AG09319 (cell line): ENCODE results near the gene ACAP3.
A peak's percentile ranks its signal among the peaks of the same experiment; 100 is the strongest.

ENCODE experiments used
- DNase-seq: peaks from one replicate; pipeline ENCODE4 v3.0.0-alpha.2; 2010; ENCODE audit warnings: low read depth; ENCODE audit errors: extremely low read depth
- CTCF ChIP-seq: IDR thresholded peaks from 2 replicates; pipeline ENCODE4 v1.5.1; 2011; ENCODE audit warnings: low read depth, mild to moderate bottlenecking, inconsistent platforms, low read length, moderate library complexity

Gene ACAP3

GRCh38 chr1:1290238-1290731 is 17.4 kb downstream of the ACAP3 start:
- TF ChIP-seq CTCF = peak; percentile 73
- no peak for DNase-seq

- DNase-seq = no peak
- TF ChIP-seq CTCF = no peak
Measured at GRCh38 chr1:1287288-1288110, 20.2 kb downstream of the ACAP3 start.

- no peak for TF ChIP-seq CTCF
- no peak for DNase-seq
Measured at GRCh38 chr1:1286313-1287261, 21.1 kb downstream of the ACAP3 start.

- DNase-seq = no peak
- TF ChIP-seq CTCF = no peak
Measured at GRCh38 chr1:1285611-1286311, 22.0 kb downstream of the ACAP3 start.

- DNase-seq = no peak
- TF ChIP-seq CTCF = no peak
Measured at GRCh38 chr1:1285102-1285571, 22.6 kb downstream of the ACAP3 start.

GRCh38 chr1:1284221-1285101 is 23.3 kb downstream of the ACAP3 start:
- DNase-seq = no peak
- no peak for TF ChIP-seq CTCF
